RPMI7951 (cell line): ENCODE measurements around the gene CD58. TPM values are rescaled to one million over a fixed set of nuclear protein-coding genes. Genes with fewer than 3 reads are reported as not detected.
A peak's percentile ranks its signal among the peaks of the same experiment; 100 is the strongest.
"Not testable (repeated sequence)": the region's sequence is repeated elsewhere in the genome, so short reads cannot be mapped to it uniquely, and the experiment has no call there.

Experiments used
- DNase-seq: peaks from one replicate; pipeline ENCODE4 v3.0.0-alpha.2; 2012; ENCODE audit warnings: low read depth
- total RNA-seq: library from RNA; depleted of rRNA; stranded (reverse); fragments of >200 nt; shearing (Covaris generic); gene quantifications from 2 replicates; pipeline ENCODE4 v1.2.3, GENCODE V29; 2014

CD58 gene
- total RNA-seq, 1 experiment from 2014 or later: 111 TPM

DNA sequence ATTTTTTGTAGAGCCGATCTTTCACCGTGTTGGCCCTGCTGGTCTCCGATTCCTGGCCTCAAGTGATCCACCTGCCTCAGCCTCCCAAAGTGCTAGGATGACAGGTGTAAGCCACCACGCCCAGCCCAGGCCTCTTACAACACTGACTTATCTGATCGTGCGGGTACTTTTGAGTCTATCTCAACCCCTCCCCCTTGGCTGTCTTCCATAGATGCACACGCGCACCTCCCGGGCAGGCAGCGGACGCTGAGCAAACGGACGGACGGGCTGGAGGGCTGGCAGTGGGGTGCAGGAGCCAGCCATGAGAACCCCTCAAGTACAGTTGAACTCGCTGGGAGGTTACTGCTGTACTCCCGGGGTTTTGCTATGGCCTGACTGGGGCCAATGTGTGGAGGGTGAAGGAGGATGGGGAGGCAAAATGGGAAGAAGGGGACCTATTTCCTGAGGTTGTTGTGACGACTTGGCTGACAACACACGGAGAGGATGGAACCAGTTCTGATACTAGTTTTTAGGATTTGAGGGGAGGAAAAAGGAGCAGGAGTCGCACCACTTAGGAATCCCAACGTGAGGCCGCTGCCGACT, 959 bp downstream of the CD58 start:
- peak; percentile 71 for DNase-seq

DNA sequence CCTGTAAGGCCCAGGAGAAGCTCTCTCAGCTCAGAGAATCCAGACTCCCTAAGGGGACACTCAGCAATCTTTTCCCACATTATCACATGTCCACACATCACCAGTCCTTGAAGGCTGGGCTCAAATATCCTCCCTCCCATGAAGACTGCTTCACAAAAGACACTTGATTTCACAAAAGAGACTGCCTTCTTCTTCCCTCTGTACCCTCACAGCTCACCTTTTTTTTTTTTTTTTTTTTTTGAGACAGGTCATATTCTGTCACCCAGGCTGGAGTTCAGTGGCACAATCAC, 1.5 kb downstream of the CD58 start:
- DNase-seq: peak; percentile 26

DNA sequence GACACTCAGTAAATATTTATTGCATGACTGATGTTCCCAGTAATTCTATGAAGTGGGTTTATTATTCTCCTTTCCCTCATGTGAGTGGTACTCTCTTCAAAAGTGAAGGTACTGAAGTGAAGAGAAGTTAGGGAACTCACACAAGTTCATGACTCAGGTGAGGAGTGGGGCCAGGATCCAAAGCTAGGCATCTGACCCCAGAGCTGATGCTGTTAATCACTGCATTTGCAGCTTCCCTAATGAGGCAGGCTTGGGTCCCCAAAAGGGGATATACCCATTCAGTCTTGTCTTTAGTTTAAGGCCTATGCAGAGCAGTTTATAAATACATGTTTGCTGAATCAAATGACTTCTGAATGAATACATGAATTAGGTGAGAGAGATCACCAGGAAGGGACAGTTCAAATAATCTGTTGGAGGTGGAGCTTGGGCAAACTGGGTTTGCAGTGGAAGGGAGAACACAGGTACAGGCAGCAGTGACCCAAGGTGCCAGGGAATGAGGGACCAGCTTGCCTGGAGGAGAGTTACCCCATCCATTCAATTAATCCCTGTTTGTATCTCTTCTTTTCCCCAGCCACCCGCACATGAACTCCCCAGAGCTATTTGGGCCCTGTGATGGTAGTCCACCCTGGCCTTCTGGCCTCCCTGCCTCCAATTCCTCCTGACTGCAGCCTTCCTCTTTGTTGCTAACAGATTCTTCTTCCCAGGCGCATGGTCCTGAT, 2.0 kb downstream of the CD58 start:
- DNase-seq: no peak

DNA sequence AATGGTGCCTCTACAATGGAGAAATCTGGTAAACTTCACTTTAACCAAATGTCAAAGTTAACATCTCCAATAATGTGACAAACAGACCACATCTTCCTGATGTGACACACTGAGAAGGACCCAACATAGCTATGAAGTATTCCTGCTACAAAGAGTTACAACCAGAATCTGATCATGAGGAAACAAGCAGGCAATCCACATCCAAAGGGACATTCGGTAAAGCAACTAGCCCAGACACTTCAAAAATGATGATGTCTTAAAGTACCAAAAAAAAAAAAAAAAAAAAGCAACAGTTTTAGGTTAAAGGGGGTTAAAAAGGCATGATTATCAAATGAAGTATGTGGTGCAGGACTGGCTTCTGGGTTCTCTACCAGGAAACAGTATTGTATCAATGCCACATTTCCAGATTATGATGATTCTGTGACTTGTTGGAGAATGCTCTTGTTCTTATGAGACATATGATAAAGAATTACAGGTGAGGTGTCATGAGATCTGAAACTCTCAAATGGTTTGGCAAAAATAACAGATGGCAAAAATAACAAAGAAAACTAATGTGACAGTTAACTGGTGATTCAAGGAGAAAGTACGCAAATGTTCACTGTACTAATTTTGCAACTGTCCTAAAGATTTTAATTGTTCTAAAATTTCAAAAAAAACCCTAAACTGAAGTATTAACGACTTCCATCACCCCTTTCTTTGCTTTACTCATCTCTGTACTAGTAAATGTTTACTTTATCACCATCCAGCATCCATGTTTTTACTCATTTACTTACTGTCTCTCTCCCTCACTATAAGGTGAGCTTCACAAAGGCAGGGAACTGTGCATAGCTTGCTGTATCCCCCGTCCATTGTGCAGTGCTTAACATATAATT, 2.8 kb downstream of the CD58 start:
- DNase-seq: no peak

DNA sequence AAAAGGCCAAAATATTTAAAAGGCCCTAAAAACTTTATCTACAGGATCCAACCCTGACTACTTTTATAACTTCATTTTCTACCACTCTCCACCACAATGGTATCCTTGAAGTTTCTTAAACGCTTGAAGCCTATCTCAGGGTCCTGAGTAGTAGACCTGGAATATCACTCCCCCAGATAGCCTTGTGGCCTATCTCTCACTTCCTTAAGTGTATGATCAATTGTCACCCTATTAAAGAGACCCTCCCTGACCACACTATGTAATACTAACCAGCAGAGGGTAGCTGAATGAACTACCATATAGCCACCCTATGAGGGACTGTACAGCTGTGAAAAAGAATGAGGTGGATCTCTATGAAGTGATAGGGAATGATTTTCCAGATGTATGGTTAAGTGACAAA, 5.6 kb downstream of the CD58 start:
- no peak for DNase-seq

DNA sequence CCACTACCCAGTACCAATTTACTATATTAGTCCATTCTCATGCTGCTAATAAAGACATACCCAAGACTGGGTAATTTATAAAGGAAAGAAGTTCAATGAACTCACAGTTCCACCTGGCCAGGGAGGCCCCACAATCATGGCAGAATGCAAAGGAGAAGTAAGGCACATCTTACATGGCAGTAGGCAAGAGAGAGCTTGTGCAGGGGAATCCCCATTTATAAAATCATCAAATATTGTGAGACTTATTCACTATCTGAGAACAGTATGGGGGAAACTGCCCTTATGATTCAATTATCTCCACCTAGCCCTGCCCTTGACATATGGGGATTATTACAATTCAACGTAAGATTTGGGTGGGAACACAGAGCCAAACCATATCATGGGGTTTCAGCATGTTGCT, 6.4 kb downstream of the CD58 start:
- DNase-seq: no peak

DNA sequence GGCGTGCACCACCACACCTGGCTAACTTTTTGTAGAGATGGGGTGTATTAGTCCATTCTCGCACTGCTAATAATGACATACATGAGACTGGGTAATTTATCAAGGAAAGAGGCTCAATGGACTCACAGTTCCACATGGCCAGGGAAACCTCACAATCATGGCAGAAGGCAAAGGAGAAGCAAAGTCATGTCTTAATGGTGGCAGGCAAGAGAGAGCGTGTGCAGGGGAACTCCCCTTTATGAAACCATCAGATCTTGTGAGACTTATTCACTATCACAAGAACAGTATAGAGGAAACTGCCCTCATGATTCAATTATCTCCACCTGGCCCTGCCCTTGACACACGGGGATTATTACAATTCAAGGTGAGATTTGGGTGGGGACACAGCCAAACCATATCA, 8.4 kb downstream of the CD58 start:
- not testable (repeated sequence) for DNase-seq

DNA sequence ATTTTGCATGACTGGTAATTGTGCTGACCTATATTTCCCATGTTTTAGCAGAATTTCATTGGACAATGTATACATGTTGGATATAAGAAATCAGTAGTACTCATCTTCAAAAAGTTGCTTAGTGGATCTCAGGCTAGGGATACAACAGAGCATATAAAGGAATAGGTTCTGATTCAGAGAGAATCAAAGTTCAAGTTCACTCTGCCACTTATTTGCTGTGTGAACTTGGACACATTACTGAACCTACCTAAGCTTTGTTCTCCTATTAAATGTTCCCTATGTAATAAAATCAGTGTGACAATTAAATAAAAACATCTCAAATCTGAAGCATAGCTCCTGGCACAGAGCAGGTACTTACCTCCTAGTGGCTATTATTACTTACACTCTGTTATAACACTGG, 9.3 kb downstream of the CD58 start:
- no peak for DNase-seq

DNA sequence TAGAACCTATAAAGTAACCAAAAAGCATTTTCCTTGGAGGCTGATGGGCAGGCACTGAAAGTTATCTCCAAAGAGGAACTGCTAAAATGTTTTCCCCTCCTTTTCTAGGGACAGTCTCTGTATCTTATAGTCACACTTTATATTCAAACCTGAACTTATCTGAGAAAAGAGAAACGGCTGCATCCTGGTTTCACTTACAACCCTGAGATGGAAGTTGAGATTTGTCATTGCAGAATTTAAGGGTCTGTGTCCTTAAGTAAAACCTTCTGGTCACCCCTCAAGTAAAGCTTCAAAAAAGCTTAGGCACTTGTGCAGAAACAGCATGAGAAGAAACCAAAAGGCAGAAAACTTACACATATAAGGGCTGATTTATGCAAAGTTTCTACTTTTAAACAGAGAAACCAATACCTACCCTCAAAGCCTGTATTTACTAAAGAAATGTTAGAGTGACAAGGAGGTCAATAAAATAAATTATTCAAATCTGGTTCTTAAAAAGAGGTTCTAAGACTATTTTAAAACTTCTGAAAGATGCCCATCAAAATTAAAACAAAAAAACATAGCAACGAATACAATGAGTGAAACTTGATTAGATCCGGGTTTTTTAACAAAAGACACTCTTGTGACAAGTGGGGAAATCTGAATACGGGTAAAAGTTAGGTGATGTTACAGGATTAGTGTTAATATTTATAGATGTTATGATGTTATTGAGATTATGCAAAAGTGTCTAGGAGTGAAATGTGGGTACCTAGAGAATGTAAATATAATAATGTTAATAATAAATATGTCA, 9.9 kb downstream of the CD58 start:
- DNase-seq: no peak

DNA sequence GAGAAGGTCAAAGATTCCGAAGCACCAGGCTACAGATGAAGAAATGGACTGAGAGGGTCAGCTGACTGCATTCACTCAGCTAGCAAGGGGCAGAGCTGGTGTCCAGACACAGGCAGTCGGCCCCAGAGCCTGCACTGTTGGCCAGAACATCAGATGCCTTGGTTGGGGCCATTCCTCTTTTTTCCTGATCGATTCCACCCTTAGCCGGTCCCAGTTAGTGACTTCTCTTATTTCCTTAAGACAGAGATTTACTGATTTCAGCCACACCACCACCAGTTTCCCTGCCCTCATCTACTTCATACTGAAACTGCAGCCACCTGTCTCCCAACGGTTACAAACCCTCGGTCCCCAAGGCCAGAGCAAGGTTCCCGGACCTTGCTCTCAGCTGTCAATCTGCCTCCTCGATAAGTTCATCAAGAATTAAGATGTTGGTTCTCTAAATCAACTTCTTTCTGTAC, 11.5 kb downstream of the CD58 start:
- no peak for DNase-seq

DNA sequence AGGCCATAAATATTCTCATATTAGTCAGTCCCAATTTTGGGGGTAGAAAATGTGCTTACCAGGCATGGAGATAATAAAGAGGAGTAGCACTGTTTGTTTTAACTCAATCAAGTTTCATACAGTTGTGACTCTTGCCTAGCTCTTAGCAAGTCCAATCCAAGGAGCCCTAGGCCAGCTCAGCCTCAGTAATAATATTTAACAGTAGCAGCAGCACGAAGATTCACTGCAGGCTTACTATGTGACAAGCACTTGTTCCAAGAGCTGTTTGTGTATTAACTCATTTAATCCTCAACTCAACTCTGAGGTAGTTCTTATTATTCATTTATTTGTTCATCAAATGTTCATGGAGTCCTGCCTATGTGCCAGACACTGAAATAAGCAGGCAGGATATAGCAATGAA, 12.3 kb downstream of the CD58 start:
- DNase-seq: no peak

DNA sequence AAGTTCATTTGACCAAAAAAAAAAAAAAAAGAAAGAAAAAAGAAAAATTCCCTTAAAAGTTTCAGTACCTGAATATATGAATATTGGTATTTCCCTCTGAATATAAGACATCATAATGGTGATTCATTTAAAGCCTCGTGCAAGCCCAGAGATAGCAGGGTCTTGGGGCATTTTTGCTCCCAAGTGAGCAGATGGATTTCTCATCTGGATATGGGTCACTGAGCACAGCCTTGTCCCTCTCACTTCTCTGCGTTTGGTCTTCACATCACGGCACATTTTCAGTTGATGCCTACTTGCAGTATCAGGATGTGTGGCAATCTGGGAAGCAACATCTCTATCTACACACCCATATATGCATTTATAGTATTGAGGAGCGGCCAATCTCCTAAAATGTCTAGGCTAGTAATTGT, 12.7 kb downstream of the CD58 start:
- DNase-seq: no peak

DNA sequence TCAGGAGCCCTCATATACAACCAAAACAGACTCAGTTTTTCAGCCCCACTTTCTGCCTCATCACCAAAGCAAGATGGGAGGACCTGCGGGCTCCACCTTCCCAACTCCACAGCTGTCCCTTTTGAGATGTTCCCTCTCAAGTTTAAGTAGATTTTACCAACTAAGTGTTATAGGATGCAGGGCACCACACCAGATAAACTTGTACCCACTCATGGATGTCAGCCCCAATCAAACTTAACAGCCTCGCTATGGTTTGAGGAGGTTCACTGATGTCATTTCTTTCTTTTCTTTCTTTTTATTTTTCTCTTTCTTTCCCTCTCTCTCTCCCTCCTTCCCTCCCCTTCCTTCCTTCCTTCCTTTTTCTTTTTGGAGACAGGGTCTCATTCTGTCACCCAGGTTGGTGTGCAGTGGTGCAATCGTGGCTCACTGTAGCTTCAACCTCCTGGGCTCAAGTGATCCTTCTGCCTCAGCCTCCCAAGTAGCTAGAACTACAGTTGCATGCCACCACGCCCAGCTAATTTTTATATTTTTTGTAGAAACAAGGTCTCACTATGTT, 13.4 kb downstream of the CD58 start:
- no peak for DNase-seq

DNA sequence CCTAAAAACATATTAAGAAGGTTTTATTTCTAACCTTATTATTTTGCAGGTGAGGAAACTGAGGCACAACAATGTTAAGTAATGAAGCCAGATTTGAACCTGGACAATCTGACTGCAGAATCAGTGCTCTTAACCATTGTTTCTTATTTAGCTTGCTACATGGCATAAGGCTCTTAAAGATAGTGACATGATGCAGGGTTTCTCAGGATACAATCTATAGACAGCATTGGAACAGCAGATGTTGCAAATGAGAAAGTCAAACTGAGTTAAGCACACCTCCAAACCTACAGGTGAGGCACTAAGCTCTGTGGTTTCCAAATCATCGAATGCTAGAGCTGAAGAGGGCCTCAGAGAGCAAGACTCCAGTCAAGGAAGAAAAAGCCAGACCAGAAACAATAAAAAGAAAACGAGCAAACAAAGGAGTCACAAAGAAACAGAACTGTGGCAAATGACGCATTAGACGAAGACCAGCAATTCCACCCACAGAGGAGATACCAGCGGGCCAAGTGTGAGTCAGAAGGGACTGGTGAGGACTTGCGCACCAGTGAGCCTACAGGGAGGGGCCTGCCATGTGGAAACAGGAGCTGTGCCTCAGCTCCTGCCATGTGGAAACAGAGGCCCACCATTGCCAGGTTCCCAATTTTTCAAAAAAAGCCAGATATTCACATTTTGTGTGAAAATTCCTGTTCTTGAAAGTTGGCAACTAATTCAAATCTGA, 14.4 kb downstream of the CD58 start:
- DNase-seq: peak; percentile 98

DNA sequence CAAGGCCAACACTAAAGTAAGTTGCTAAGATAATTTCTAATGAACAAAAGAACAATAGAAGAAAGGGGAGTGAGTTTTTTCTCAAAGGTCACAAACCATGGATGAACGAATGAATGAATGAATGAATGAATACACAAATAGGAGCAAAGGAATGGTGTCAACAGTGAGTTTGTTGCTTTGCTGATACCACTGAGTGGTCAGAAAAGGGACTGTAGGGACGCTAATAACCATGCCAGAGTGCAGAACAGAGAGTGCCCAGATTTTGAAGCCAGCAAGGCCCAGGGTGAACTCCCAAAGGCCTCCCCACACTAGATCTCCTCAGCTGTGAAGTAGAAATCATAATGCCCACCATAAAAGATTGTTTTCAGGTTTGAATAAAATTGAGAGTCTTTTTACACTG, 15.9 kb downstream of the CD58 start:
- no peak for DNase-seq

DNA sequence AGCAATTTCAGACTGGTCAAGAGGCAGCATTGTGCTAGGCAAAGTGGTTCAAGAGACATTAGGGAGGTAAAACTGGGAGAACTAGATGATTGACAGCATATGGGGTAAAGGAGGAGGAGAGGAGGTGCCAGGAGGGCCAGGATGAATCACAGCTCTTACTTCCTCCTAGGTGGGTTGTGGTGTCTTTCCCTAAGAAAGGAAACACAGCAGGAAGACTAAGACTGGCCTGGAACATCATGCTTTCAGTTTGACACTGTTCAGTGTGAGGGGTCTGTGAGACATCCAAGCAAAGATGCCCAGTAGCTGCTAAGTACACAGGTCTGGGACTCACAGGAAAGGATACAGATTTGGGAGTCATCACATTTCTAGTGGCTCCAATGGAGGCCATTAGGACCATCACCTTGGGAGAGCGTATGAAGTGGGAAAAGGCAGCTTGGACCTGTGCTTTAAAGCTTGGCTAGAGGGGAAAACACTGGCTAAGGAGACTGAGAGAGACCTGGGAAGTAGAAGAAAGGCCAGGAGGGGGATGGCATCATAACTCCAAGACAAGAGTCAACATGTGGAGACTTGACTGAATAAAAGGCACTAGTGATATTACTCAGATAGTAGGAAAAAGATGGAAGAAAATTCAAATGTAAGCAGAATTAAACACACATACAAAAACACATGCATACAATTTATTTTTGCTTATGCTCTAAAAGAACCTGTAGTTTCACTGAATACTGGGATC, 17.3 kb downstream of the CD58 start:
- DNase-seq: peak; percentile 51

DNA sequence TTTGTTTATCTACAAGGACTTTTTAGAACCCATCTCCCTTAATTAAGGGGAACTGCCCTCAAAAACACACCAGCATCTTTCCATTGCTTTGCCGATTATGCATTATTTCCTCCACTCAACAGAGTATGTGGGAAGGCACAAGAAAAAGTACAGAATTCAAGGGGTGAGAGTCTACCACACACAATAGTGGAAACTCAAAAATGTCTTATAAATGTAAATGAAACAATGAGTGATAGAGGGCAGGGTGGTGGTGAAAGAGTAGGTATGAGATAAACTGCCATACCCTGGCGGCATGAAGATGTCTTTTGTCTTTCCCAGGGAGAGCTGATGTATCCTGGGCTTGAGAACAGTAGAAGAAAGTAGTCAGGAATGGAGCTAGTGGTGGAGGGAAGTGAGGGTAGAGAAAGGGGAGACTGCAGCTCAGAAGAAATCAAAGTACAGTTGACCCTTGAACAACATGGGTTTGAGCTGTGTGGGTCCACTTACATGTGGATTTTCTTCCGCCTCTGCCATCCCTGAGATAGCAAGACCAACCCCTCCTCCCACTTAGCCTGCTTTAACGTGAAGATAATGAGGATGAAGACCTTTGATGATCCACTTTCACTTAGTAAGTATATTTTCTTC, 24.4 kb downstream of the CD58 start:
- no peak for DNase-seq

DNA sequence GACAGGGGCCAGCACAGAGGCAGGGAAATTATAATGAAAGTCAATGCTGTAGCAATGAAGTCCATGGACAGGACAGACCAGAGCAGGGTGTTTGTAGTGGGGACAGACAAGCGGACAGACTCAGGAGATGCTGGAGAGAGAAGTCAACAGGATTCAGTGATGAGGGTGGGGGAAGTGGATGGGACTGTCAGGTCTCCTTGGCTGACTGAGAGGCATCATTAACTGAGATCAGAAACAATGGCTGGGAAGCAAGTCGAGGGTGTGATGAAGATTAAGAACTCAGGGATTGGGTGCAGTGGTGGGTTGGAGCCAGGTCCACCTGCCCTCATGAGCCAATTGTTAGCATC, 25.5 kb downstream of the CD58 start:
- no peak for DNase-seq

DNA sequence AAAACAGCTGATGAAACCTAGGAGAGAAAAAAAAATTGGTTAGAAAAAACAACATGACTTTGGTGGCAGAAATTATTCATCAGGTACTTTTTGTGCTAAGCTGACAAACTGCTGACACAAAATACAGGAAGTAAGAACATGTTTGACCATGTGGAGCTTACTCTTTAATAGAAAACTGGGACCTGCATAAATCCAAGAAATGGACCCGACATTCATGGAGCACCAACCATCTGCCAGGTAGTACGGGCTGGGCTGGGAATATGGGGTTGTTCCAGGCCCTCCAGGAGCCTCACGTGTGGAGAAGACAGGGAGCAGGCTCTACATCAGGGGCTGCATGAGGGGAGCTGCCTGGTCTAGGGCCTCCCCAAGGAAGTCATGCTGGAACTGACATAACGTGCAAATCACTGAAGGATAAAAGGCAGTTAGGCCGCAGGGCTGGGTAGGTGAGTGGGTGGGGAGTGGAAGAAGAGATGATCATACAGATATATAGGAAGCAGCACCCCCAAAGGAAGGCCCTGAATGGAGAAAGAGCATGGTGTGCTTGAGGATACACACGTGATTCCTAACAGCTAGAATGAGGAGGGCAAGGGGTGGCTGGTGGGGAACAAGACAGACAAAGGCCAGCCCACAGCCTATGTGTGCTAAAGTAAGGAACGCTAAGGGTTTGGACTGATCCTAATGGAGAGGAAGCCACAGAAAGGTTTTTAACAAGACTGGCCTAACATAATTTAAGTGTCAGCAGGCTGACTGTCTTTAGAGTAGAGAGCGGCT, 26.1 kb downstream of the CD58 start:
- DNase-seq: no peak
